Choroid plexus epithelial cell (primary cell): ENCODE data around the gene C1orf116.

Source experiments
- DNase-seq: peaks from one replicate; pipeline ENCODE4 v3.0.0-alpha.2; 2010; ENCODE audit warnings: low read depth
- H3K4me3 ChIP-seq: 2 replicates; pipeline ENCODE4 v1.5.1; 2011; ENCODE audit warnings: low read depth, mild to moderate bottlenecking, control low read depth, low read length, moderate library complexity
- CTCF ChIP-seq: conservative IDR thresholded peaks from 2 replicates; pipeline ENCODE4 v1.5.1; 2011; ENCODE audit warnings: low read depth, mild to moderate bottlenecking, control low read depth, inconsistent platforms, low read length, moderate library complexity

C1orf116 gene

GRCh38 chr1:207060596-207060995 lies 28.0 kb upstream of the C1orf116 start:
- DNase-seq, result no peak
- TF ChIP-seq CTCF, result no peak
- H3K4me3 ChIP-seq, result no peak overlapping the region

GRCh38 chr1:207059881-207060280 lies 27.3 kb upstream of the C1orf116 start:
- TF ChIP-seq CTCF, result no peak
- H3K4me3 ChIP-seq, result no peak overlapping the region
- DNase-seq, result no peak

GRCh38 chr1:207058878-207059867 lies 26.6 kb upstream of the C1orf116 start:
- no peak for TF ChIP-seq CTCF
- H3K4me3 ChIP-seq, result no peak overlapping the region
- DNase-seq, result no peak

DNA sequence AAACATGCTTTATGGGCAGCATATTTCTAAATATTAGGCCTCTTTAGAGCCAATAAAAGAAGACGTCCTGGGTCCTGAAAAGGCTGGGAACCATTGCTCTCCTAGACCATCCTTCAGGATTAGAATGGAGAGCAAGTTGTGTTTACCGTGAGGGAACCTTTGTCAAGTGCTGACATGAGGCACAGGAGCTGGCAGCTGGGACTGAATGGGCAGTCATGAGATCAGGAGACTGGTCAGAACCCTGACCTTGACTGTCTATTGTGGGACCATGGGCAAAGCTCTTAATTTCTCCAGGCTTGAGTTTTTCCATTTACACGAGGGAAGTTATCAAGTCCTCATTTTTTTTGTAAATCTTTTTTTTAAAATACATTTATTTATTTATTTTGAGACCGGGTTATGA lies 25.7 kb upstream of the C1orf116 start:
- no peak for DNase-seq
- no peak overlapping the region for H3K4me3 ChIP-seq
- no peak for TF ChIP-seq CTCF

DNA sequence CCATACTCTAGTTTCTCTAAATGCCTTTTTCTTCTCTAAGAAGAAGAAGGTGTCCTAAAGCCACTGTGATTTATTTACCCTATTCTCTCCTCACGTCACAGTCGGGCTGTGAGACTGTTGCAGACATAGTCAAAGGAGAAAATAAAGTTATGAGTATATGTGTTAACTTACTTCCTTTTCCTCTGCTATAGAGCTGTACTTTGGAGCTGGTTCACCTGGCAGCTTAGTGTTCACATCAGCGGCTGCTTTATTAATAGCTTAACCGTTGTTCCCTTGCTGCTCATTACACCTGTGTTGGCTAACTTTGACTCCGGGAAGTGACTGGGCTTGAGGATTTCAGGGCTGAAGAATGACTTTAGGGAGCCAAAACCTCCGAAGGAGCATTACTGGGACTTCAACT lies 24.1 kb upstream of the C1orf116 start:
- no peak overlapping the region for H3K4me3 ChIP-seq
- no peak for TF ChIP-seq CTCF
- no peak for DNase-seq

- H3K4me3 ChIP-seq, result no peak overlapping the region
- DNase-seq, result no peak
- no peak for TF ChIP-seq CTCF
Measured at GRCh38 chr1:207055386-207056001, 22.9 kb upstream of the C1orf116 start.
